Vagina (tissue), 2 donors: ENCODE data around the gene OXER1. TPM values are rescaled to one million over a fixed set of nuclear protein-coding genes. Genes with fewer than 3 reads are reported as not detected.

Source experiments
- DNase-seq, 2 donors: peaks; one replicate each; pipeline ENCODE4 v3.0.0-alpha.2; 2017; ENCODE audit errors: extremely low spot score in 2 of 2
- H3K27ac ChIP-seq: fragments of 200-600 bp; sonication (generic); one replicate; pipeline ENCODE4 v1.5.1; 2019
- H3K27me3 ChIP-seq: fragments of 200-600 bp; sonication (generic); one replicate; pipeline ENCODE4 v1.5.1; 2019
- H3K36me3 ChIP-seq, 2 donors: fragments of 200-600 bp; sonication (generic); one replicate each; pipeline ENCODE4 v1.5.1; 2017 to 2019
- H3K4me1 ChIP-seq: fragments of 200-600 bp; sonication (generic); one replicate; pipeline ENCODE4 v1.5.1; 2019
- H3K4me3 ChIP-seq, 2 donors: fragments of 200-600 bp; sonication (generic); 1 replicate in 1 of 2; 2 replicates in 1 of 2; pipeline ENCODE4 v1.5.1; 2016 to 2019
- H3K9me3 ChIP-seq: fragments of 200-600 bp; sonication (generic); one replicate; pipeline ENCODE4 v1.5.1; 2019
- POLR2A ChIP-seq, 2 donors: fragments of 450-650 bp; IDR thresholded peaks; one replicate each; pipeline ENCODE4 v1.6.1; 2017; ENCODE audit warnings: antibody characterized with exemption in 2 of 2, mild to moderate bottlenecking in 2 of 2, moderate library complexity in 2 of 2
- POLR2AphosphoS5 ChIP-seq, 2 donors: sonication (generic); formaldehyde crosslinking; IDR thresholded peaks; one replicate each; pipeline ENCODE4 v1.9.0; 2017; ENCODE audit warnings: antibody characterized with exemption in 2 of 2, mild to moderate bottlenecking in 2 of 2, low read depth in 1 of 2; ENCODE audit not compliant: insufficient read depth in 1 of 2
- intact Hi-C: fragments of 100-400 bp; cut with DNase I; formaldehyde crosslinking; loops from one replicate; pipeline ENCODE4 v1.15.1; 2023
- total RNA-seq: library from RNA; depleted of rRNA; stranded (reverse); fragments of >200 nt; gene quantifications from one replicate; pipeline ENCODE4 v1.2.3, GENCODE V29; 2016
- TF ChIP-seq, protein P1 (sequence below), 3 experiments: fragments of 450-650 bp in 2 of 3; fragments of 200-600 bp in 1 of 3; sonication (generic) in 1 of 3; IDR thresholded peaks; one replicate each; pipeline ENCODE4 v1.5.1; 2017 to 2019; ENCODE audit warnings: antibody characterized with exemption in 3 of 3, mild to moderate bottlenecking in 2 of 3, moderate library complexity in 2 of 3

OXER1 gene, protein sequence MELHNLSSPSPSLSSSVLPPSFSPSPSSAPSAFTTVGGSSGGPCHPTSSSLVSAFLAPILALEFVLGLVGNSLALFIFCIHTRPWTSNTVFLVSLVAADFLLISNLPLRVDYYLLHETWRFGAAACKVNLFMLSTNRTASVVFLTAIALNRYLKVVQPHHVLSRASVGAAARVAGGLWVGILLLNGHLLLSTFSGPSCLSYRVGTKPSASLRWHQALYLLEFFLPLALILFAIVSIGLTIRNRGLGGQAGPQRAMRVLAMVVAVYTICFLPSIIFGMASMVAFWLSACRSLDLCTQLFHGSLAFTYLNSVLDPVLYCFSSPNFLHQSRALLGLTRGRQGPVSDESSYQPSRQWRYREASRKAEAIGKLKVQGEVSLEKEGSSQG
- total RNA-seq, result 1.2 TPM

DNA sequence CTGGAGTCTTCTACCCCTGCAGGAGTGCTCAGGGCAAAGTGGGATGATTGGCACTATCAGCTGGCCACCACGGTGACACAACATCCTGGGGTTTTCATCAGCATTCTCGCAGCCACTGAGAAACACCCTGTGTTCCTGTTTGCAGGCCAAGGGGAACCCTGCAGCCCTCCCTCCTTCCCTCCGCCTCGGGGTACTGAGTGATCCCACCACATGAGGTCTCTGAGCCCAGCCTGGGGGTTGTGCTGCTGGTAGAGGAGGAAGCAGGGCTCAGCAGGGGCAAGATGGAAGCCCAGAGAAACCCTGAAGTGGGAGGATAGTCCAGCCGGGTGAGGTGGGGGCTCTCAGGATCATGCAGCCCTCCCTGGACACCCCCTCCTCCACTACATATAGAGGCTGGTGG, at the start of gene OXER1:
TSS of gene OXER1 (minus strand) at position 40 of the 400 bp plus-strand sequence. CDS start 73 bp downstream, outside the sequence.
- Histone ChIP-seq H3K4me3 (no peak within 1 kb of the TSS), H3K27ac (no peak within 1 kb of the TSS), H3K9me3 (no peaks in the 10 kb centered on the region), H3K36me3 (no peaks in the 10 kb centered on the region), H3K27me3 (no peaks in the 10 kb centered on the region), H3K4me1 (no peaks in the 10 kb centered on the region)
- TF ChIP-seq POLR2A (IDR thresholded peaks at IDR 0.05) (no peak), POLR2AphosphoS5 (IDR thresholded peaks at IDR 0.05; ENCODE audit: insufficient read depth in 1 of 2, low read depth in 1 of 2) (no peak)
- TF ChIP-seq, protein P1, sequence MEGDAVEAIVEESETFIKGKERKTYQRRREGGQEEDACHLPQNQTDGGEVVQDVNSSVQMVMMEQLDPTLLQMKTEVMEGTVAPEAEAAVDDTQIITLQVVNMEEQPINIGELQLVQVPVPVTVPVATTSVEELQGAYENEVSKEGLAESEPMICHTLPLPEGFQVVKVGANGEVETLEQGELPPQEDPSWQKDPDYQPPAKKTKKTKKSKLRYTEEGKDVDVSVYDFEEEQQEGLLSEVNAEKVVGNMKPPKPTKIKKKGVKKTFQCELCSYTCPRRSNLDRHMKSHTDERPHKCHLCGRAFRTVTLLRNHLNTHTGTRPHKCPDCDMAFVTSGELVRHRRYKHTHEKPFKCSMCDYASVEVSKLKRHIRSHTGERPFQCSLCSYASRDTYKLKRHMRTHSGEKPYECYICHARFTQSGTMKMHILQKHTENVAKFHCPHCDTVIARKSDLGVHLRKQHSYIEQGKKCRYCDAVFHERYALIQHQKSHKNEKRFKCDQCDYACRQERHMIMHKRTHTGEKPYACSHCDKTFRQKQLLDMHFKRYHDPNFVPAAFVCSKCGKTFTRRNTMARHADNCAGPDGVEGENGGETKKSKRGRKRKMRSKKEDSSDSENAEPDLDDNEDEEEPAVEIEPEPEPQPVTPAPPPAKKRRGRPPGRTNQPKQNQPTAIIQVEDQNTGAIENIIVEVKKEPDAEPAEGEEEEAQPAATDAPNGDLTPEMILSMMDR (IDR thresholded peaks at IDR 0.05), result no peak
- DNase-seq, result peak in 1 of 2 donors; percentile 76
- intact Hi-C loops, result no loop called here

DNA sequence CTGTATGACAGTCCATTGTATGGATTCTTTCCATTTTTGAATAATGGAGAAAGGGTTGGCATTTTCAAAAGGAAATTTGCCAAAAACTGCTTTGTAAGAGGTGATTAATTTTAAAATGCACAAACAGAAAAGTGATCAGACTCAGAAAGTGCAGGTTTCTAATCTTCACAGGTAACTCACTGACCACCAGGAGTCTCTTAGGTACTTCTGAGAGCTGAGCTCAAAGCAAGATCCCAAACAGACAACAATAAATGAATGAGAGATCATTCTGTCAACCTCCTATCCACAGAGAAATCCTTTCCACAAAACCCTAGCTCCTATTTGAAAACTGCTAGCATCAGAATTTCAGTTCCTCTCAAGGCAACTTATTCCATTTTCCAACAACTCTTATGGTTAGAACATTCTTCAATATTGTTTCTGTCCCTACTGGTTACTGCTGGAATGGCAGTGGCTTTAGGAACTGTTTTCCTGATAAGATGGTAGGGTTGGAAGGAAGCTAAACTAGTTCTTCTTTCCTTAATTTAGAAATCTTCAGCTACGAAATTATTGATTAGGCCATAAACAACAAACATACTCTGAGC, 49.1 kb upstream of the OXER1 start:
- no peak for DNase-seq
- no peaks in the 10 kb centered on the region for H3K9me3 ChIP-seq
- H3K27ac ChIP-seq, result no peak overlapping the region
- H3K4me1 ChIP-seq, result peaks cover 10% of the 10 kb centered on the region
- TF ChIP-seq, protein P1 (IDR thresholded peaks at IDR 0.05), result peak in 1 of 3 experiments; percentile 39
- TF ChIP-seq POLR2AphosphoS5 (IDR thresholded peaks at IDR 0.05; ENCODE audit: insufficient read depth in 1 of 2, low read depth in 1 of 2), result no peak
- TF ChIP-seq POLR2A (IDR thresholded peaks at IDR 0.05), result no peak
- H3K27me3 ChIP-seq, result no peaks in the 10 kb centered on the region
- intact Hi-C loops, result no loop called here
- no peaks in the 10 kb centered on the region for H3K36me3 ChIP-seq
- H3K4me3 ChIP-seq, result no peak overlapping the region

DNA sequence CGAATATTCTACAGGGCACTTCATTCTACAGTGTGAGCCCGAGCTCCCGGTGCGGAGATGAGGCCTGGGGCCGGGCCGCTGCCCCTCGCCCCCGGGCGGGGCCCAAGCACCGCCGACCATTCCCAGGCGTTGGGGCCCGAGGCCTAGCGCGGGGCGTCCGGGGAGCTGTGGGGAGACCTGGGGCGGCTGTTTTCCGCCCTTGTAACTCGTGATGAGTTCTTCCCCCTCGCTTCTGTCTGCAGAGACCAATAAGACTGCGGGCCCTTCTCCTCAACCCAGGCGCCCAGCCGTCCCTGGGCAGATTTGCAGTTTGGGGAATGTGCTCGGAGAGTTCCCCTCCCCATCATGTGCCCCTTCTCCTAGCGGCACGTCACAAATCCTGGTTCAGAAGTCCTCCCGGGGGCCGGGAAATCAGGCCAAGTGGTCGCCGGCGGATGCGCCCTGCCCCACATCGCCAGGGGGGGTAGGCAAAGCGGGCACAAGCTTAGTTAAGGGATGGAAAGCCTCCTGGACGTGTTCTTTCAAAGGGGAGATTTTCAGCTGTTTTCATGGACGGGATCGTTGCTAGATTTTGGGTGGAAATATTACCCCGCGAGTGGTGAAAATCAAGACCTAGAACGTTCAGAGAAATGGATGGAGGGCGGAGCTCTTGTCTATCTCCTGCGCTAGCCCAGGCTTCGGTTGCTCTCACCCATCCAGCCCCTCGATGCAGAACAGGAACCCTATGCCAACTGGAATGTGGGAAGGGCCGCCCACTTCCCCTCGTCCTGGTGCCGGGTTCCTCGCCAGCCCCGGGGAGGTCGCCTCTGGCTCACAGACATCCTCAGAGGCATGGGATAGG, 47.3 kb upstream of the OXER1 start:
- Histone ChIP-seq H3K4me1 (peaks cover 10% of the 10 kb centered on the region), H3K36me3 (no peaks in the 10 kb centered on the region), H3K4me3 (peak overlapping the region; percentile 58 to 78), H3K27me3 (no peaks in the 10 kb centered on the region), H3K27ac (peak overlapping the region; percentile 98), H3K9me3 (no peaks in the 10 kb centered on the region)
- intact Hi-C loops, result no loop called here
- peak in 1 of 2 donors; percentile 94 for DNase-seq
- TF ChIP-seq POLR2A (IDR thresholded peaks at IDR 0.05) (peak in 1 of 2 donors; percentile 43), POLR2AphosphoS5 (IDR thresholded peaks at IDR 0.05; ENCODE audit: insufficient read depth in 1 of 2, low read depth in 1 of 2) (peak; percentile 11 to 78)
- TF ChIP-seq, protein P1 (IDR thresholded peaks at IDR 0.05), result no peak

DNA sequence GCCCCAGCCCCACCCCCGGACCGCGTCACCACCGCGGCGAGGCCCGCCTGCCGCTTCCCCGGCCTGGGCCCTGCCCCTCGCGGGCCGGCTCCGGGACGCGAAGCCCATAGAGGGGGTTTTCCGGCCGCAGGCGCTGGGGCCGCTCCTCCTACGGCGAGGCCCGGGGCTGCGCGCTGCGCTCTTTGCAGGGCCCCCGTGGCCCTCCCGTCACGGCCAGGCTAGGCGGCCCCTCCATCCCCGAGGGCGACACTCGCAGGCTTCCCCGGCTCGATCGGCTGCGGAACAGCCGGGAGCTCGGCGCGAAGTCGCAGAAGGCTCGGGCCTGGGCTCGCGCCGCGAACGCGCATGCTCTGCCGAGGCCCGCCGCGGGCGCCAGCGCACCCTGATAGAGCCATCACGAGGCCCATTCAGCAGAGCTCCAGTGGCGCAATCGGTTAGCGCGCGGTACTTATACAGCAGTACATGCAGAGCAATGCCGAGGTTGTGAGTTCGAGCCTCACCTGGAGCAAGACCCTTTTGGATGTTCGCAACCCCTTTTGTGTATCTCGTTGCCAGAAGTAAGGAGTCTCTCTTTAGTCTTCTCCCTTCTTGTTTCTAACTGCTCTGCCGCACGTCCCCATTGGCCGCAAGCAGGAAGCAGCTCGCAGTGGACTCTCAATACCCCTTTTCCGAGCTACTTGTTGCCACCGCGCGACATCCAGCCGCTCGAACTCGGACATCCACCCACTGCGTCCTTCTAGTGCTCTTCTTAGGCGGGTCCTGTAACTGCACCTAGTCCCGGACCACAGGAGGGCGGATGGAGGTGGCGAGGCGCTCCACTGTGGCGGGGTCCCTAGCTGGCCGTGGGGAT, 46.4 kb upstream of the OXER1 start:
- Histone ChIP-seq H3K27me3 (no peaks in the 10 kb centered on the region), H3K27ac (peak overlapping the region; percentile 98), H3K9me3 (no peaks in the 10 kb centered on the region), H3K36me3 (no peaks in the 10 kb centered on the region), H3K4me1 (peaks cover 10% of the 10 kb centered on the region), H3K4me3 (peak overlapping the region; percentile 58 to 78)
- DNase-seq, result peak; percentile 96 to 99
- intact Hi-C loops, result no loop called here
- TF ChIP-seq POLR2AphosphoS5 (IDR thresholded peaks at IDR 0.05; ENCODE audit: insufficient read depth in 1 of 2, low read depth in 1 of 2), result peak; percentile 73 to 85
- TF ChIP-seq, protein P1 (IDR thresholded peaks at IDR 0.05), result no peak
- TF ChIP-seq POLR2A (IDR thresholded peaks at IDR 0.05), result peak in 1 of 2 donors; percentile 77
